Loucy (cell line): ENCODE results near the gene STX8.

ENCODE experiments used
- H2AFZ ChIP-seq: fragments of 200-600 bp; sonication (generic); 2 replicates; pipeline ENCODE4 v1.6.0; 2016; ENCODE audit warnings: antibody characterized with exemption, mild to moderate bottlenecking, low read length, moderate library complexity
- H3F3A ChIP-seq: fragments of 200-600 bp; 2 replicates; pipeline ENCODE4 v1.6.0; 2016; ENCODE audit warnings: antibody characterized with exemption, low read depth, mild to moderate bottlenecking
- H3K27me3 ChIP-seq: fragments of 200-600 bp; sonication (generic); 2 replicates; pipeline ENCODE4 v1.6.1; 2014; ENCODE audit warnings: low read length, mild to moderate bottlenecking; ENCODE audit not compliant: insufficient read depth, poor library complexity, severe bottlenecking
- H3K36me3 ChIP-seq: fragments of 200-600 bp; sonication (generic); 2 replicates; pipeline ENCODE4 v1.6.1; 2016; ENCODE audit warnings: low read length; ENCODE audit not compliant: insufficient read depth
- H3K4me1 ChIP-seq: fragments of 200-600 bp; sonication (generic); 2 replicates; pipeline ENCODE4 v1.5.1; 2014; ENCODE audit warnings: low read length, mild to moderate bottlenecking; ENCODE audit not compliant: insufficient read depth, poor library complexity, severe bottlenecking
- H3K4me2 ChIP-seq: fragments of 200-600 bp; sonication (generic); 2 replicates; pipeline ENCODE4 v1.6.0; 2014; ENCODE audit warnings: antibody characterized with exemption, low read length, low read depth, mild to moderate bottlenecking; ENCODE audit not compliant: poor library complexity, severe bottlenecking
- H3K4me3 ChIP-seq: fragments of 200-600 bp; sonication (generic); 2 replicates; pipeline ENCODE4 v1.5.1; 2014; ENCODE audit warnings: low read length, mild to moderate bottlenecking, mixed read lengths; ENCODE audit not compliant: poor library complexity, severe bottlenecking
- H3K79me2 ChIP-seq: fragments of 200-600 bp; sonication (generic); 2 replicates; pipeline ENCODE4 v1.6.1; 2014; ENCODE audit warnings: low read length; ENCODE audit not compliant: insufficient read depth
- H3K9ac ChIP-seq: fragments of 200-600 bp; sonication (generic); 2 replicates; pipeline ENCODE4 v1.6.0; 2014; ENCODE audit warnings: mild to moderate bottlenecking, low read depth, low read length, moderate library complexity; ENCODE audit not compliant: poor library complexity, severe bottlenecking
- H3K9me2 ChIP-seq: fragments of 200-600 bp; sonication (generic); replicated peaks from 2 replicates; pipeline ENCODE4 v1.6.1; 2016; ENCODE audit warnings: low read depth, low read length, mixed read lengths
- H3K9me3 ChIP-seq: fragments of 200-600 bp; sonication (generic); 2 replicates; pipeline ENCODE4 v1.6.1; 2014; ENCODE audit warnings: mild to moderate bottlenecking, antibody characterized with exemption, low read length, low read depth; ENCODE audit not compliant: insufficient read depth
- H4K20me1 ChIP-seq: fragments of 200-600 bp; sonication (generic); 2 replicates; pipeline ENCODE4 v1.6.0; 2014; ENCODE audit warnings: antibody characterized with exemption, low read length, mild to moderate bottlenecking; ENCODE audit not compliant: insufficient read depth, poor library complexity, severe bottlenecking
- CTCF ChIP-seq: fragments of 200-600 bp; sonication (generic); conservative IDR thresholded peaks from 2 replicates; pipeline ENCODE4 v1.5.1; 2014; ENCODE audit warnings: mild to moderate bottlenecking, antibody characterized with exemption, low read length
- EZH2phosphoT487 ChIP-seq: fragments of 200-600 bp; IDR thresholded peaks from 2 replicates; pipeline ENCODE4 v1.6.1; 2018; ENCODE audit warnings: antibody characterized with exemption, mild to moderate bottlenecking, moderate library complexity, borderline replicate concordance

STX8 gene

DNA sequence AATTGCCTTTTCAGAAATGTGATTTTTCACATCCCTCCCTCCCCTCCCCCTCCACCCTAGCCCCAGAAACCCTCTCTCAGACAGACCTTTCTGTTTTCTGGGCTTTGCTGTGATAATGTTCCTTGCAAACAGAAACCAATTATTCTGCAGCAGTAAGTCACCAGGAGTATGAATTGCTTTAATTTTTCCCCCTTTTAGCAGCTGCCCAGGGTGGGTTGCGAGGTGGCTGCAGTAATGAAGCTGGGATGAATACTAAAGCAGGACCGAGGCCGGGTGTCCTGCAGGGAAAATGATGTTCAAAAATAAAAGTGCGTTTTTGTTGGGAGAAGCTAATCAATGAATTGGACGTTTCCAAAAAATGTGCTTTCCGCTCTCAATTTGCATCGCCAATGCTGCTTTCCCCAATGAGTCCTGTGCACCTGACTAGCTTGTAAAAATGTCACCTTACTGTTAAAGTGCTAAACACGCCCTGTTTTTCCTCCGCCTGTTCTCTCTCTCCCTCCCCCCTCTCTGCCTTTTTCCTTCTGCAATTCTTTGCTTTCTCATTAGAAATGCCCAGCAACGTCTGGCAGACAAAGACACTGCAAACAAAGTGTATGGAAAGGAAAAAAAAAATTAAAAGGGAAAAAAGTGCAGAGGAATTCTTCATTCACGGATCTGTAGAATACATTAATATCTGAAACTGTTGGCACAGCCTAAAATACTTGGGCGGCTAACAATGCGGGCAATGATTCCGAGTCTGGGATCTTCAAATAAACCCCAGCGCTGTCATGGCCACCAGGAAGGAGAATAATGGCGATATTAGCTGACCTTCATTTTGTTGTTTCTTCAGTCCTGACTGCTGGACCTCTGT, 244.1 kb downstream of the STX8 start:
- H3K4me3 ChIP-seq: no peak overlapping the region
- no peaks in the 10 kb centered on the region for H3K9me2 ChIP-seq
- H3K27me3 ChIP-seq: no peaks in the 10 kb centered on the region
- no peaks in the 10 kb centered on the region for H3K9me3 ChIP-seq
- H3K4me1 ChIP-seq: no peaks in the 10 kb centered on the region
- H4K20me1 ChIP-seq: no peaks in the 10 kb centered on the region
- H2AFZ ChIP-seq: no peak overlapping the region
- TF ChIP-seq CTCF: no peak
- no peak for TF ChIP-seq EZH2phosphoT487
- H3K9ac ChIP-seq: no peak overlapping the region
- H3K4me2 ChIP-seq: no peak overlapping the region
- H3K79me2 ChIP-seq: no peaks in the 10 kb centered on the region
- H3K36me3 ChIP-seq: no peaks in the 10 kb centered on the region
- no peaks in the 10 kb centered on the region for H3F3A ChIP-seq

DNA sequence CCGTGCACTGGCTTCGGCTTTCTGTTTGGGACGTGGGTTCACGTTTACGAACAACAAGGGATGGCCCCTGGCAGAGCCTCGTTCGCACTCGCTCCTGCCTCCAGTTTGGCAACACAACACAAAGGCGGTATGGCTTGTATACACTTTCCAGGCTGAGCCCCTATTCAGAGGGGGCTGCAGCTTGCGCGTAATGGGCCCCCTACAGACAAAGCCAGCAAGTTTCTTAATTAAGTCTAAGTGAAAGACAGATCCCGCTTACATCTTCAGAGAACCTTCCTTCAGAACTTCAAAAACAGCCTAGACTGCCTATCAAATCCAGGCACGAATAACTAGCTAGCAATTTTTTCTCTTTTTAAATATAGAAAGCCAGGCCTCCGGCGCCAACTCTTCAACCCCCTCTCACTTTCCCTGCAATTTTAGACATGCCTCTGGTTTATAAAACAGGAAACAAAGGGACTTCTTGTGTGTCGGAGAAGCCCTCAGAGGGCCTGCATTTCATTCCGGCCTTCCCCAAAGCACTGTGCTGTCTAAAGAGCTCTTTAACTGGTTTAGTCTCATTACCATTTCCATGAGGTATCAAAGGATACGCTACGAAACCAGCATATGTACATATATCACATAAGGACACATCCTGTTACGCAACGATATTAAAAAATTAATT, 244.9 kb downstream of the STX8 start:
- H3K4me2 ChIP-seq: no peak overlapping the region
- H3K9me3 ChIP-seq: no peaks in the 10 kb centered on the region
- TF ChIP-seq EZH2phosphoT487 (no peak), CTCF (no peak)
- no peaks in the 10 kb centered on the region for H3K79me2 ChIP-seq
- no peak overlapping the region for H3K4me3 ChIP-seq
- H2AFZ ChIP-seq: no peak overlapping the region
- no peaks in the 10 kb centered on the region for H3F3A ChIP-seq
- H3K9ac ChIP-seq: no peak overlapping the region
- H3K36me3 ChIP-seq: no peaks in the 10 kb centered on the region
- no peaks in the 10 kb centered on the region for H4K20me1 ChIP-seq
- H3K27me3 ChIP-seq: no peaks in the 10 kb centered on the region
- no peaks in the 10 kb centered on the region for H3K4me1 ChIP-seq
- H3K9me2 ChIP-seq: no peaks in the 10 kb centered on the region

- H3K9ac ChIP-seq: no peak overlapping the region
- no peaks in the 10 kb centered on the region for H3K27me3 ChIP-seq
- H2AFZ ChIP-seq: no peak overlapping the region
- H3K79me2 ChIP-seq: no peaks in the 10 kb centered on the region
- no peaks in the 10 kb centered on the region for H4K20me1 ChIP-seq
- H3K36me3 ChIP-seq: no peaks in the 10 kb centered on the region
- no peak for TF ChIP-seq CTCF
- H3K4me3 ChIP-seq: no peak overlapping the region
- no peaks in the 10 kb centered on the region for H3K9me2 ChIP-seq
- no peaks in the 10 kb centered on the region for H3F3A ChIP-seq
- no peaks in the 10 kb centered on the region for H3K9me3 ChIP-seq
- H3K4me2 ChIP-seq: no peak overlapping the region
- H3K4me1 ChIP-seq: no peaks in the 10 kb centered on the region
Measured at GRCh38 chr17:9330141-9330540, 245.5 kb downstream of the STX8 start.
